Spinal cord (tissue), 10 donors: ENCODE results near the gene GFY. TPM values are rescaled to one million over a fixed set of nuclear protein-coding genes. Genes with fewer than 3 reads are reported as not detected.
A peak's percentile ranks its signal among the peaks of the same experiment; 100 is the strongest.

ENCODE experiments used
- DNase-seq, 6 donors: peaks; one replicate each; pipeline versions ENCODE4 v3.0.0 to v3.0.0-alpha.2; 2013 to 2015; ENCODE audit warnings: low spot score in 6 of 6, low read depth in 4 of 6
- H3K27ac ChIP-seq: one replicate; pipeline ENCODE4 v1.5.1; 2013; ENCODE audit warnings: low read depth, low read length, control low read depth
- H3K27me3 ChIP-seq: one replicate; pipeline ENCODE4 v1.6.1; 2013; ENCODE audit warnings: low read length; ENCODE audit not compliant: control insufficient read depth, insufficient read depth
- H3K36me3 ChIP-seq: one replicate; pipeline ENCODE4 v1.6.1; 2013; ENCODE audit warnings: low read length; ENCODE audit not compliant: control insufficient read depth, insufficient read depth
- H3K4me1 ChIP-seq: one replicate; pipeline ENCODE4 v1.6.1; 2013; ENCODE audit warnings: low read length; ENCODE audit not compliant: control insufficient read depth, insufficient read depth
- H3K4me3 ChIP-seq: one replicate; pipeline ENCODE4 v1.5.1; 2013; ENCODE audit warnings: low read depth, low read length, control low read depth
- H3K9me3 ChIP-seq: one replicate; pipeline ENCODE4 v1.6.1; 2013; ENCODE audit warnings: low read length; ENCODE audit not compliant: control insufficient read depth, insufficient read depth
- WGBS: methylation state at CpG from one replicate; pipeline ENCODE4 v1.1.5; 2013; ENCODE audit warnings: missing lambda C conversion rate; ENCODE audit not compliant: insufficient coverage; 5-methylcytosine and 5-hydroxymethylcytosine counted together
- polyA plus RNA-seq, 2 donors: library from polyadenylated mRNA; unstranded; fragments of 120-200 nt; gene quantifications; one replicate each; pipeline ENCODE4 v1.2.1, GENCODE V29; 2013; ENCODE audit not compliant: insufficient read length in 2 of 2
- total RNA-seq, 2 donors: library from RNA; depleted of rRNA in 1 of 2; stranded (reverse); fragments of 120-200 nt in 1 of 2; fragments of >200 nt in 1 of 2; gene quantifications; one replicate each; pipeline versions ENCODE4 v1.2.3 to v1.2.4, GENCODE V29; 2013 to 2014
- donor health status: healthy.

The GFY gene
- total and polyA plus RNA-seq, 4 donors, result 0.54 TPM; not detected in 2

- WGBS, result 33% methylated on average over 14 of the region's 14 CpGs
These were observed 33.4 kb upstream of the GFY start for GRCh38 chr19:49391581-49392399.

DNA sequence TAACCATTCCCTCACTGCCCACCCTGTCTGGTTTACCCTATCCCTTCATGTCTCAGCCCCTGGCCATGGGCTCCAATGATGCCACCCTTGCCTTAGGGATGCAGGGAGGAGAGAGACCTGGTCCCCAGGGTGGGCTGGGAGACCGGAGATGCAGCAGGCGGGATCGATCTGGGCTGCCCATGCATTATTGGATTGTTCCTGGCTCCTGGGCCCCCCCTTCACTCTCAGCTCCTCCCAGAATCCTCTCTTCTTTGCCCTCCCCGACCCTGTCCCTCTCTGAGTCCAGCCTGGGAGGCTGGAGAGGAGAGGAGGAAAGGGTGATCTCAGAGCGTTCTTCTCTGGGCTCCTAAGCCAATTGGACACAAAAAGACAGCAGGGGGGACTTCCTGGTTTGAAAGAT lies 31.3 kb upstream of the GFY start:
- no peaks in the 10 kb centered on the region for H3K4me1 ChIP-seq
- DNase-seq, result no peak
- H3K36me3 ChIP-seq, result no peaks in the 10 kb centered on the region
- no peak overlapping the region for H3K27ac ChIP-seq
- no peak overlapping the region for H3K4me3 ChIP-seq
- 13% methylated on average over 1 of the region's 5 CpGs for WGBS
- no peaks in the 10 kb centered on the region for H3K9me3 ChIP-seq
- peaks cover 11% of the 10 kb centered on the region for H3K27me3 ChIP-seq

More at GRCh38 chr19:49391581-49392399, 33.4 kb upstream of the GFY start:
- Histone ChIP-seq H3K27ac (no peak overlapping the region), H3K36me3 (no peaks in the 10 kb centered on the region), H3K4me3 (no peak overlapping the region), H3K27me3 (peaks cover 13% of the 10 kb centered on the region), H3K4me1 (peaks cover 4% of the 10 kb centered on the region), H3K9me3 (no peaks in the 10 kb centered on the region)
- peak; percentile 21 to 94 (median 63) for DNase-seq

- Histone ChIP-seq H3K27me3 (peaks cover 11% of the 10 kb centered on the region), H3K4me3 (no peak overlapping the region), H3K9me3 (no peaks in the 10 kb centered on the region), H3K4me1 (no peaks in the 10 kb centered on the region), H3K27ac (no peak overlapping the region), H3K36me3 (no peaks in the 10 kb centered on the region)
- WGBS, result 69% methylated on average over 11 of the region's 15 CpGs
- DNase-seq, result no peak
These were observed 29.4 kb upstream of the GFY start for GRCh38 chr19:49395581-49396407.

GRCh38 chr19:49396738-49397505 lies 28.3 kb upstream of the GFY start:
- Histone ChIP-seq H3K4me3 (no peak overlapping the region), H3K36me3 (no peaks in the 10 kb centered on the region), H3K4me1 (no peaks in the 10 kb centered on the region), H3K9me3 (no peaks in the 10 kb centered on the region), H3K27me3 (peaks cover 11% of the 10 kb centered on the region), H3K27ac (no peak overlapping the region)
- WGBS, result 84% methylated on average over 7 of the region's 8 CpGs
- DNase-seq, result no peak

DNA sequence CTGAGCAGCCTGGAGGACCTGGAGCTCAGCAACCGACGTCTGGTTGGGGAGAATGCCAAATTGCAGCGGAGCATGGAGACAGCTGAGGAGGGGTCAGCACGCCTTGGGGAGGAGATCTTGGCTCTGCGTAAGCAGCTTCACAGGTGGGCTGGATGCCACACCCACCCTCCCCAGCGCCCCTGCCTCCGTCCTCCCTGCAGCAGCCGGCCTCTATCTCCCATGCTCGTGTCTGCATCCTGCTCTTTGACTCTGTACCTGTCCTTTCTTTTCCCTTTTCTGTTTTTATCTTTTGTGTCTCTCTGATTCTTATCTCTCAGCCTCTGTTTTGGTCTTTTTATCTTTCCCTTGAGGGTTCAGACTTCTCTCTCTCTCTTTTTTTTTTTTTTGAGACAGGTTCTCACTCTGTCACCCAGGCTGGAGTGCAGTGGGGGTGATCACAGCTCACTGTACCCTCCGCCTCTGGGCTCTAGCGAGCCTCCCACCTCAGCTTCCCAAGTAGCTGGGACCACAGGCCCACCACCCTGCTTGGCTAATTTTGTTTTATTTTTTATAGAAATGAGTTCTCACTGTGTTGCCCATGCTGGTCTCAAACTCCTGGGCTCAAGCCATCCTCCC lies 27.1 kb upstream of the GFY start:
- WGBS, result 31% methylated on average over 8 of the region's 11 CpGs
- Histone ChIP-seq H3K4me3 (no peak overlapping the region), H3K27ac (no peak overlapping the region), H3K9me3 (no peaks in the 10 kb centered on the region), H3K27me3 (peaks cover 11% of the 10 kb centered on the region), H3K36me3 (no peaks in the 10 kb centered on the region), H3K4me1 (no peaks in the 10 kb centered on the region)
- DNase-seq, result no peak

DNA sequence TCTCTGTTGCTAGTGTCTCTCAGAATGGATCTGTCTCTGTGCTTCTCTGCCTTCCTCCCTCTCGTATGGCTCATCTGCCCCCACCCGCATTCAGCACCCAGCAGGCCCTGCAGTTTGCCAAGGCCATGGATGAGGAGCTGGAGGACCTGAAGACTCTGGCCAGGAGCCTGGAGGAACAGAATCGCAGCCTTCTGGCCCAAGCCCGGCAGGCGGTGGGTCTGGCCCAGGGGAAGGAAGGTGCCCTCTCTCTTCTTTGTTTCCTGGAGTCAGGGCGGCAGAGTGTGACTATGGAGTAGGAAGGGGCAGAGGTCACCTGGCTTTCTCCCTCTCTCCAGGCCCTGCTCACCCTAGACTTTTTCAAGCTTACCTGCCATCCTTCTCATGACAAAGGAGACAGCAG lies 26.3 kb upstream of the GFY start:
- 100% methylated on average over 1 of the region's 6 CpGs for WGBS
- Histone ChIP-seq H3K9me3 (no peaks in the 10 kb centered on the region), H3K4me1 (no peaks in the 10 kb centered on the region), H3K27me3 (peaks cover 9% of the 10 kb centered on the region), H3K27ac (no peak overlapping the region), H3K36me3 (no peaks in the 10 kb centered on the region), H3K4me3 (no peak overlapping the region)
- no peak for DNase-seq

DNA sequence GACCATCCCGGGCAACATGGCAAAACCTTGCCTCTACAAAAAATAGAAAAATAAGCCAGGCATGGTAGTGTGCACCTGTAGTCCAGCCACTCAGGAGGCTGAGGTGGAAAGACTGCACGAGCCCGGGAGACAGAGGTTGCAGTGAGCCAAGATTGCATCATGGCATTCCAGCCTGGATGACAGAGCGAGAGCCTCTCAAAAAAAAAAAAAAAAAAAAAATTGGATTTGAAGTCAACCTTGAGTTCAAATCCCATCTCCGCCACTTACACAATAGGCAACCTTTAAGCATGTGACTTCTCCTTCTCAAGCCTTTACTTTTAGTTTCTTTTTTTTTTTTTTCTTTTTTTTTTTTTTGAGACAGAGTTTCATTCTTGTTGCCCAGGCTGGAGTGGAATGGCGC lies 25.2 kb upstream of the GFY start:
- H3K4me1 ChIP-seq, result no peaks in the 10 kb centered on the region
- no peaks in the 10 kb centered on the region for H3K36me3 ChIP-seq
- no peaks in the 10 kb centered on the region for H3K27me3 ChIP-seq
- DNase-seq, result no peak
- H3K4me3 ChIP-seq, result no peak overlapping the region
- 100% methylated on average over 2 of the region's 6 CpGs for WGBS
- H3K9me3 ChIP-seq, result no peaks in the 10 kb centered on the region
- no peak overlapping the region for H3K27ac ChIP-seq

DNA sequence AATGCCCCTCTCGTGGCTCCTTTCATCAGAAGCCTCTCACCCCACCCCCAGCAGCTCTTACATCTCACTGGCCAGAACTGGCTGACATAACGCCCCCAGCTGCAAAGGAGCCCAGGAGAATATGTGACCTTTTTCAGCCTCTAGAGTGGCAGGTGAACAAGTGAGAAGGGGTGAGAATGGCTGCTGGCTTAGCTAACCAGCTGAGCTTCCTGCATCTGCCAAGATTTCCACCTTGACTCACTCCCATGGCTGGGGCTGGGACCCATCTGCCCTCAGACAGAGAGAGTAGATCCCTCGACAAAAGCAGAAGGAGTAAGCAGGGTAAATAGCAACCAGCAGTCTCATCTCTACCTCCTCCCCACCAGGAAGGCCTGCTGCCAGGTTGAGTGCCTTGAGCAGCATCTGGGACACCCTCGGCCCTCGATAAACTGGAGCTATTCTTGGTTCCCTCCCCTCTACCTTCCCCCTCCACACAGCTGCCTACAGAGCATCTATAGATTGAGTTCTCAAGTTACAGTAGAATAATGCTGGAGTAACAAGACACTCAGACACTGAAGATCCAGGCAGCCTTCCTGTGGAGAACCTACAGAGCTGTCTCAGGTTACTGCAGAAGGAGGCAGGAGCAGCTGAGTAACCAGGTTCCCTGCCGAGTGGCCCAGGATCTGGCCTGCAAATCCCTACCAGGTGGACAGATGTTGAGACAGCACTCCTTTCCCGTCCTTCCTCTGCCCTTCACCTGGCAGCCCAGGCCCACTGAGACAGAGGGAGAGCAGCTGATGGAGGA lies 21.6 kb upstream of the GFY start:
- no peaks in the 10 kb centered on the region for H3K4me1 ChIP-seq
- 27% methylated on average over 2 of the region's 7 CpGs for WGBS
- no peak for DNase-seq
- H3K27ac ChIP-seq, result no peak overlapping the region
- H3K9me3 ChIP-seq, result no peaks in the 10 kb centered on the region
- H3K36me3 ChIP-seq, result no peaks in the 10 kb centered on the region
- H3K27me3 ChIP-seq, result no peaks in the 10 kb centered on the region
- H3K4me3 ChIP-seq, result no peak overlapping the region
